HEK293 (cell line): ENCODE measurements around the gene POLR1F.

Experiments
- CTCF ChIA-PET: fragments of 350-600 bp; formaldehyde crosslinking; extraction: SDS; loops from one replicate; lab custom pipeline; 2021; ENCODE audit warnings: antibody characterized with exemption; lab: Yijun Ruan, JAX
- POLR2A ChIA-PET: fragments of 300-600 bp; formaldehyde crosslinking; extraction: SDS; loops from one replicate; lab custom pipeline; 2020; ENCODE audit warnings: antibody characterized with exemption, inconsistent platforms; lab: Yijun Ruan, JAX
- H3K27ac ChIP-seq: fragments of 200-500 bp; sonication (Bioruptor generic); 2 replicates; pipeline ENCODE4 v1.5.1; 2014; ENCODE audit warnings: low read depth, low read length, control low read depth, inconsistent platforms; ENCODE audit errors: extremely low read depth
- H3K36me3 ChIP-seq, 2 experiments: fragments of 200-500 bp in 1 of 2; sonication (Bioruptor generic) in 1 of 2; 1 replicate in 1 of 2; 2 replicates in 1 of 2; pipeline ENCODE4 v1.5.1; 2014 to 2017; ENCODE audit warnings: inconsistent platforms in 2 of 2, low read length in 2 of 2; ENCODE audit not compliant: control insufficient read depth in 2 of 2, insufficient read depth in 1 of 2
- H3K4me1 ChIP-seq: fragments of 200-500 bp; sonication (Bioruptor generic); 2 replicates; pipeline ENCODE4 v1.5.1; 2014; ENCODE audit warnings: mild to moderate bottlenecking, low read length, inconsistent platforms; ENCODE audit not compliant: control insufficient read depth, insufficient read depth
- H3K4me3 ChIP-seq: 2 replicates; pipeline ENCODE4 v1.5.1; 2011; ENCODE audit warnings: low read depth, mild to moderate bottlenecking, control low read depth, low read length, moderate library complexity
- H3K9me3 ChIP-seq: fragments of 200-500 bp; sonication (Bioruptor generic); 2 replicates; pipeline ENCODE4 v1.5.1; 2014; ENCODE audit warnings: low read depth, low read length, inconsistent platforms; ENCODE audit not compliant: control insufficient read depth, insufficient read depth
- FEZF1 ChIP-seq: fragments of 450-650 bp; formaldehyde crosslinking; IDR thresholded peaks from 2 replicates; pipeline ENCODE4 v1.5.1; 2016; ENCODE audit warnings: missing biosample characterization, missing genetic modification characterization
- GLI2 ChIP-seq: fragments of 450-650 bp; formaldehyde crosslinking; IDR thresholded peaks from 2 replicates; pipeline ENCODE4; 2017; ENCODE audit warnings: missing biosample characterization, missing genetic modification characterization, low read depth, borderline replicate concordance
- IKZF3 ChIP-seq: fragments of 450-650 bp; IDR thresholded peaks from 2 replicates; pipeline ENCODE4 v1.5.0; 2018; ENCODE audit warnings: missing biosample characterization, mild to moderate bottlenecking, missing genetic modification characterization, moderate library complexity
- OVOL3 ChIP-seq: fragments of 450-650 bp; formaldehyde crosslinking; IDR thresholded peaks from 2 replicates; pipeline ENCODE4 v1.5.1; 2016; ENCODE audit warnings: missing biosample characterization, missing genetic modification characterization
- SCRT1 ChIP-seq: fragments of 450-650 bp; formaldehyde crosslinking; IDR thresholded peaks from 2 replicates; pipeline ENCODE4 v1.5.1; 2016; ENCODE audit warnings: missing biosample characterization, missing genetic modification characterization, borderline replicate concordance
- ZEB2 ChIP-seq: fragments of 450-650 bp; formaldehyde crosslinking; IDR thresholded peaks from 2 replicates; pipeline ENCODE4 v1.5.1; 2016; ENCODE audit warnings: missing biosample characterization, missing genetic modification characterization
- ZFHX2 ChIP-seq: fragments of 450-650 bp; formaldehyde crosslinking; conservative IDR thresholded peaks from 2 replicates; pipeline ENCODE4 v1.5.1; 2016; ENCODE audit warnings: missing biosample characterization, missing genetic modification characterization
- ZNF341 ChIP-seq: fragments of 450-650 bp; formaldehyde crosslinking; IDR thresholded peaks from 2 replicates; pipeline ENCODE4; 2016; ENCODE audit warnings: low read depth, missing biosample characterization, missing genetic modification characterization
- ZNF514 ChIP-seq: fragments of 450-650 bp; formaldehyde crosslinking; IDR thresholded peaks from 2 replicates; pipeline ENCODE4 v1.5.1; 2016; ENCODE audit warnings: missing biosample characterization, missing genetic modification characterization
- ZNF677 ChIP-seq: fragments of 450-650 bp; IDR thresholded peaks from 2 replicates; pipeline ENCODE4 v1.5.0; 2018; ENCODE audit warnings: missing biosample characterization, mild to moderate bottlenecking, missing genetic modification characterization, moderate library complexity
- ZSCAN23 ChIP-seq: fragments of 450-650 bp; formaldehyde crosslinking; IDR thresholded peaks from 2 replicates; pipeline ENCODE4 v1.5.1; 2016; ENCODE audit warnings: missing biosample characterization, missing genetic modification characterization
- TF ChIP-seq, protein P1 (sequence below): fragments of 450-650 bp; formaldehyde crosslinking; IDR thresholded peaks from 2 replicates; pipeline ENCODE4 v1.5.1; 2016; ENCODE audit warnings: missing biosample characterization, missing genetic modification characterization
- TF ChIP-seq, protein P2 (sequence below): fragments of 450-650 bp; formaldehyde crosslinking; IDR thresholded peaks from 2 replicates; pipeline ENCODE4 v1.5.1; 2016; ENCODE audit warnings: missing biosample characterization, missing genetic modification characterization
- TF ChIP-seq, protein P3 (sequence below): fragments of 450-650 bp; formaldehyde crosslinking; IDR thresholded peaks from 2 replicates; pipeline ENCODE4 v1.5.1; 2017; ENCODE audit warnings: missing biosample characterization, missing genetic modification characterization
- TF ChIP-seq, protein P4 (sequence below): fragments of 450-650 bp; formaldehyde crosslinking; IDR thresholded peaks from 2 replicates; pipeline ENCODE4 v1.5.1; 2016; ENCODE audit warnings: missing biosample characterization, missing genetic modification characterization
- TF ChIP-seq, protein P5 (sequence below): fragments of 450-650 bp; formaldehyde crosslinking; IDR thresholded peaks from 2 replicates; pipeline ENCODE4 v1.5.1; 2016; ENCODE audit warnings: missing biosample characterization, missing genetic modification characterization
- TF ChIP-seq, protein P6 (sequence below): fragments of 450-650 bp; formaldehyde crosslinking; IDR thresholded peaks from 2 replicates; pipeline ENCODE4 v1.5.1; 2016; ENCODE audit warnings: missing biosample characterization, missing genetic modification characterization, low read depth

Gene POLR1F

DNA sequence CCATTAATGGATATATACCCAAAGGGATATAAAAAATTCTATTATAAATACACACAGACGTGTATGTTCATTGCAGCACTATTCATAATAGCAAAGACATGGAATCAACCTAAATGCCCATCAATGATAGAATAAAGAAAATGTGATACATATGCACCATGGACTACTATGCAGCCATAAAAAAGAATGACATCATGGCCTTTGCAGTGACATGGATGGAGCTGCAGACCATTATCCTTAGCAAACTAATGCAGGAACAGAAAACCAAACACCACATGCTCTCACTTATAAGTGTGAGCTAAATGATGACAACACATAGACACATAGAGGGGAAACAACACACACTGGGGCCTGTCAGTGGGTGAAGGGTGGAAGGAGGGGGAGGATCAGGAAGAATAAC lies 33.0 kb downstream of the POLR1F start:
- TF ChIP-seq ZNF677 (tag by site-specific recombination) = no peak
- TF ChIP-seq, protein P1, sequence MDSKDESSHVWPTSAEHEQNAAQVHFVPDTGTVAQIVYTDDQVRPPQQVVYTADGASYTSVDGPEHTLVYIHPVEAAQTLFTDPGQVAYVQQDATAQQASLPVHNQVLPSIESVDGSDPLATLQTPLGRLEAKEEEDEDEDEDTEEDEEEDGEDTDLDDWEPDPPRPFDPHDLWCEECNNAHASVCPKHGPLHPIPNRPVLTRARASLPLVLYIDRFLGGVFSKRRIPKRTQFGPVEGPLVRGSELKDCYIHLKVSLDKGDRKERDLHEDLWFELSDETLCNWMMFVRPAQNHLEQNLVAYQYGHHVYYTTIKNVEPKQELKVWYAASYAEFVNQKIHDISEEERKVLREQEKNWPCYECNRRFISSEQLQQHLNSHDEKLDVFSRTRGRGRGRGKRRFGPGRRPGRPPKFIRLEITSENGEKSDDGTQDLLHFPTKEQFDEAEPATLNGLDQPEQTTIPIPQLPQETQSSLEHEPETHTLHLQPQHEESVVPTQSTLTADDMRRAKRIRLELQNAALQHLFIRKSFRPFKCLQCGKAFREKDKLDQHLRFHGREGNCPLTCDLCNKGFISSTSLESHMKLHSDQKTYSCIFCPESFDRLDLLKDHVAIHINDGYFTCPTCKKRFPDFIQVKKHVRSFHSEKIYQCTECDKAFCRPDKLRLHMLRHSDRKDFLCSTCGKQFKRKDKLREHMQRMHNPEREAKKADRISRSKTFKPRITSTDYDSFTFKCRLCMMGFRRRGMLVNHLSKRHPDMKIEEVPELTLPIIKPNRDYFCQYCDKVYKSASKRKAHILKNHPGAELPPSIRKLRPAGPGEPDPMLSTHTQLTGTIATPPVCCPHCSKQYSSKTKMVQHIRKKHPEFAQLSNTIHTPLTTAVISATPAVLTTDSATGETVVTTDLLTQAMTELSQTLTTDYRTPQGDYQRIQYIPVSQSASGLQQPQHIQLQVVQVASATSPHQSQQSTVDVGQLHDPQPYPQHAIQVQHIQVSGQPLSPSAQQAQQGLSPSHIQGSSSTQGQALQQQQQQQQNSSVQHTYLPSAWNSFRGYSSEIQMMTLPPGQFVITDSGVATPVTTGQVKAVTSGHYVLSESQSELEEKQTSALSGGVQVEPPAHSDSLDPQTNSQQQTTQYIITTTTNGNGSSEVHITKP (tag by site-specific recombination) = no peak
- TF ChIP-seq ZEB2 (tag by site-specific recombination) = no peak
- TF ChIP-seq, protein P2, sequence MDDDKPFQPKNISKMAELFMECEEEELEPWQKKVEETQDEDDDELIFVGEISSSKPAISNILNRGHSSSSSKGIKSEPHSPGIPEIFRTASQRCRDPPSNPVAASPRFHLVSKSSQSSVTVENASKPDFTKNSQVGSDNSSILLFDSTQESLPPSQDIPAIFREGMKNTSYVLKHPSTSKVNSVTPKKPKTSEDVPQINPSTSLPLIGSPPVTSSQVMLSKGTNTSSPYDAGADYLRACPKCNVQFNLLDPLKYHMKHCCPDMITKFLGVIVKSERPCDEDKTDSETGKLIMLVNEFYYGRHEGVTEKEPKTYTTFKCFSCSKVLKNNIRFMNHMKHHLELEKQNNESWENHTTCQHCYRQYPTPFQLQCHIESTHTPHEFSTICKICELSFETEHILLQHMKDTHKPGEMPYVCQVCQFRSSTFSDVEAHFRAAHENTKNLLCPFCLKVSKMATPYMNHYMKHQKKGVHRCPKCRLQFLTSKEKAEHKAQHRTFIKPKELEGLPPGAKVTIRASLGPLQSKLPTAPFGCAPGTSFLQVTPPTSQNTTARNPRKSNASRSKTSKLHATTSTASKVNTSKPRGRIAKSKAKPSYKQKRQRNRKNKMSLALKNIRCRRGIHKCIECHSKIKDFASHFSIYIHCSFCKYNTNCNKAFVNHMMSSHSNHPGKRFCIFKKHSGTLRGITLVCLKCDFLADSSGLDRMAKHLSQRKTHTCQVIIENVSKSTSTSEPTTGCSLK (tag by site-specific recombination) = no peak
- POLR2A ChIA-PET = no interaction called here
- no peak overlapping the region for H3K27ac ChIP-seq
- no peak overlapping the region for H3K4me3 ChIP-seq
- no peaks in the 10 kb centered on the region for H3K36me3 ChIP-seq
- no peaks in the 10 kb centered on the region for H3K4me1 ChIP-seq
- H3K9me3 ChIP-seq = no peaks in the 10 kb centered on the region
- CTCF ChIA-PET = no interaction called here

DNA sequence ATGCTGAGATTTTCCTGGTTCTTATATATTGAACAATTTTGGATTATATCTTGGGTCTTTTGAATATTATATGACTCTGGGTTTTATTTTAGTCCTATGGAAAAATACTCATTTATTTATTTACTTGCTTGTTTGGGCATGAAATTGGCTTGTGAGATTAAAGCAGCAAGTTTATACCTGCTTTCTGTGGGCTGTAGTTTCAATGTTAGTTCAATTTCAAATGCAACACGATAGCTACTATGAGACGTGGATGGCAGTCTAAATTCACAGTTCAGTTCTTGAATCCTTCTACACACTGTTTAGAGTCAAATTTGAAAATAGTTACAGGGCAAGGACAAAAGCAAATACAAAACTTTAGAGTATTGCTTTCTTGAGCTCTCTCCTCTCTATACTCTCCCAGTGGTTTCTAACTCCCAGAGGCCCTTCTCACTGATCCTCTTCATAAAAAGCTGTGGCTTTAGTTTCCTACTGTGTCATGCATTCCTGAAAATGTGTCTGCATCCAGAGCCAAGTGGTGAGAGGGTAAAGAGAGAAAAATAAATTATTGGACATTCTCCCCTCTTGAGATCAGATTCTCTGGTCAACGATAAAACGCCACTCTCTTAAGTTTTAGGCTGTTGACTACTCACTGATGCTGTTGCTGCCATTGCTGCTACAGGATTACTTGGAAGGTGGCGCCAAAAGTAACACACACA lies 34.4 kb downstream of the POLR1F start:
- ChIA-PET POLR2A (no interaction called here), CTCF (interaction anchor here (0.7 kb wide), 1 partner anchor 53 kb away, joined by 3 read pairs; no protein-coding TSS in a partner anchor)
- H3K4me3 ChIP-seq = no peak overlapping the region
- H3K36me3 ChIP-seq = no peaks in the 10 kb centered on the region
- no peaks in the 10 kb centered on the region for H3K4me1 ChIP-seq
- H3K9me3 ChIP-seq = no peaks in the 10 kb centered on the region
- TF ChIP-seq IKZF3 (no peak), ZNF514 (tag by site-specific recombination) (no peak), ZNF341 (no peak), SCRT1 (tag by site-specific recombination) (no peak), FEZF1 (no peak), ZSCAN23 (no peak), OVOL3 (tag by site-specific recombination) (no peak), ZFHX2 (tag by site-specific recombination) (no peak), GLI2 (no peak)
- TF ChIP-seq, protein P3, sequence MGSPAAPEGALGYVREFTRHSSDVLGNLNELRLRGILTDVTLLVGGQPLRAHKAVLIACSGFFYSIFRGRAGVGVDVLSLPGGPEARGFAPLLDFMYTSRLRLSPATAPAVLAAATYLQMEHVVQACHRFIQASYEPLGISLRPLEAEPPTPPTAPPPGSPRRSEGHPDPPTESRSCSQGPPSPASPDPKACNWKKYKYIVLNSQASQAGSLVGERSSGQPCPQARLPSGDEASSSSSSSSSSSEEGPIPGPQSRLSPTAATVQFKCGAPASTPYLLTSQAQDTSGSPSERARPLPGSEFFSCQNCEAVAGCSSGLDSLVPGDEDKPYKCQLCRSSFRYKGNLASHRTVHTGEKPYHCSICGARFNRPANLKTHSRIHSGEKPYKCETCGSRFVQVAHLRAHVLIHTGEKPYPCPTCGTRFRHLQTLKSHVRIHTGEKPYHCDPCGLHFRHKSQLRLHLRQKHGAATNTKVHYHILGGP (tag by site-specific recombination) = no peak
- TF ChIP-seq, protein P4, sequence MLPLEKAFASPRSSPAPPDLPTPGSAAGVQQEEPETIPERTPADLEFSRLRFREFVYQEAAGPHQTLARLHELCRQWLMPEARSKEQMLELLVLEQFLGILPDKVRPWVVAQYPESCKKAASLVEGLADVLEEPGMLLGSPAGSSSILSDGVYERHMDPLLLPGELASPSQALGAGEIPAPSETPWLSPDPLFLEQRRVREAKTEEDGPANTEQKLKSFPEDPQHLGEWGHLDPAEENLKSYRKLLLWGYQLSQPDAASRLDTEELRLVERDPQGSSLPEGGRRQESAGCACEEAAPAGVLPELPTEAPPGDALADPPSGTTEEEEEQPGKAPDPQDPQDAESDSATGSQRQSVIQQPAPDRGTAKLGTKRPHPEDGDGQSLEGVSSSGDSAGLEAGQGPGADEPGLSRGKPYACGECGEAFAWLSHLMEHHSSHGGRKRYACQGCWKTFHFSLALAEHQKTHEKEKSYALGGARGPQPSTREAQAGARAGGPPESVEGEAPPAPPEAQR (tag by site-specific recombination) = no peak
- TF ChIP-seq, protein P5, sequence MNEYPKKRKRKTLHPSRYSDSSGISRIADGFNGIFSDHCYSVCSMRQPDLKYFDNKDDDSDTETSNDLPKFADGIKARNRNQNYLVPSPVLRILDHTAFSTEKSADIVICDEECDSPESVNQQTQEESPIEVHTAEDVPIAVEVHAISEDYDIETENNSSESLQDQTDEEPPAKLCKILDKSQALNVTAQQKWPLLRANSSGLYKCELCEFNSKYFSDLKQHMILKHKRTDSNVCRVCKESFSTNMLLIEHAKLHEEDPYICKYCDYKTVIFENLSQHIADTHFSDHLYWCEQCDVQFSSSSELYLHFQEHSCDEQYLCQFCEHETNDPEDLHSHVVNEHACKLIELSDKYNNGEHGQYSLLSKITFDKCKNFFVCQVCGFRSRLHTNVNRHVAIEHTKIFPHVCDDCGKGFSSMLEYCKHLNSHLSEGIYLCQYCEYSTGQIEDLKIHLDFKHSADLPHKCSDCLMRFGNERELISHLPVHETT = no peak
- TF ChIP-seq, protein P6, sequence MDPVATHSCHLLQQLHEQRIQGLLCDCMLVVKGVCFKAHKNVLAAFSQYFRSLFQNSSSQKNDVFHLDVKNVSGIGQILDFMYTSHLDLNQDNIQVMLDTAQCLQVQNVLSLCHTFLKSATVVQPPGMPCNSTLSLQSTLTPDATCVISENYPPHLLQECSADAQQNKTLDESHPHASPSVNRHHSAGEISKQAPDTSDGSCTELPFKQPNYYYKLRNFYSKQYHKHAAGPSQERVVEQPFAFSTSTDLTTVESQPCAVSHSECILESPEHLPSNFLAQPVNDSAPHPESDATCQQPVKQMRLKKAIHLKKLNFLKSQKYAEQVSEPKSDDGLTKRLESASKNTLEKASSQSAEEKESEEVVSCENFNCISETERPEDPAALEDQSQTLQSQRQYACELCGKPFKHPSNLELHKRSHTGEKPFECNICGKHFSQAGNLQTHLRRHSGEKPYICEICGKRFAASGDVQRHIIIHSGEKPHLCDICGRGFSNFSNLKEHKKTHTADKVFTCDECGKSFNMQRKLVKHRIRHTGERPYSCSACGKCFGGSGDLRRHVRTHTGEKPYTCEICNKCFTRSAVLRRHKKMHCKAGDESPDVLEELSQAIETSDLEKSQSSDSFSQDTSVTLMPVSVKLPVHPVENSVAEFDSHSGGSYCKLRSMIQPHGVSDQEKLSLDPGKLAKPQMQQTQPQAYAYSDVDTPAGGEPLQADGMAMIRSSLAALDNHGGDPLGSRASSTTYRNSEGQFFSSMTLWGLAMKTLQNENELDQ (tag by site-specific recombination) = no peak
- H3K27ac ChIP-seq = no peak overlapping the region
